GM20431 (cell line): ENCODE data around the gene ALG10B.
"Not testable (repeated sequence)": the region's sequence is repeated elsewhere in the genome, so short reads cannot be mapped to it uniquely, and the experiment has no call there.

Experiments
- in situ Hi-C: fragments of 300-500 bp; cut with MseI, MboI; formaldehyde crosslinking; loops from one replicate; pipeline ENCODE4 v1.15.0; 2020; ENCODE audit warnings: low sequenced_read_pairs; ENCODE audit not compliant: unreplicated experiment

Gene ALG10B, protein sequence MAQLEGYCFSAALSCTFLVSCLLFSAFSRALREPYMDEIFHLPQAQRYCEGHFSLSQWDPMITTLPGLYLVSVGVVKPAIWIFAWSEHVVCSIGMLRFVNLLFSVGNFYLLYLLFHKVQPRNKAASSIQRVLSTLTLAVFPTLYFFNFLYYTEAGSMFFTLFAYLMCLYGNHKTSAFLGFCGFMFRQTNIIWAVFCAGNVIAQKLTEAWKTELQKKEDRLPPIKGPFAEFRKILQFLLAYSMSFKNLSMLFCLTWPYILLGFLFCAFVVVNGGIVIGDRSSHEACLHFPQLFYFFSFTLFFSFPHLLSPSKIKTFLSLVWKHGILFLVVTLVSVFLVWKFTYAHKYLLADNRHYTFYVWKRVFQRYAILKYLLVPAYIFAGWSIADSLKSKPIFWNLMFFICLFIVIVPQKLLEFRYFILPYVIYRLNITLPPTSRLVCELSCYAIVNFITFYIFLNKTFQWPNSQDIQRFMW

GRCh38 chr12:38316391-38317129 lies at the start of gene ALG10B:
Gene ALG10B, plus strand, starts transcription at chr12:38316774. Its CDS starts 120 bp downstream, at chr12:38316894.
- in situ Hi-C loops: loop anchor here (10.0 kb wide), 1 partner anchor 182 kb away; no protein-coding TSS in a partner anchor

GRCh38 chr12:38268612-38269011 lies 48.0 kb upstream of the ALG10B start:
- in situ Hi-C loops: no loop called here

GRCh38 chr12:38269897-38270296 lies 46.7 kb upstream of the ALG10B start:
- in situ Hi-C loops: no loop called here

- in situ Hi-C loops: no loop called here
Observed at GRCh38 chr12:38279756-38280155, 36.8 kb upstream of the ALG10B start.

DNA sequence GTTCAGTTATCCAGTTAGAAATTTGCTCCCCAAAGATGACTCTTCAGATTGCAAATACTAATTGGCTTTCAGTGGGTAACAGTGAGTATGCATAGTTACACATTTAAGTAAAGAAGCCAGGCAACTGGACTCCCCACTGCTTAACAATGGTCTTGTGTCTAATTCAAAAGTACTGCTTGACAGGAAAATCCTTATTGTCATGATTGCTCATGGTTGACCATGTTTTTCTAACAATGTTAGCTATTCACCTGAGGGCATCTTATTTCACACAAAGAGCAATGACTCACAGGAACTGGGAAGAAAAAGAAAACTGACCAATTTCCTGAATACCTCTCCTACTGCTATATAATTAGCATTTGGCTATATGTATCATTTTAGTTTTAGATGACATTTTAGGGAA lies 33.7 kb upstream of the ALG10B start:
- in situ Hi-C loops: no loop called here

DNA sequence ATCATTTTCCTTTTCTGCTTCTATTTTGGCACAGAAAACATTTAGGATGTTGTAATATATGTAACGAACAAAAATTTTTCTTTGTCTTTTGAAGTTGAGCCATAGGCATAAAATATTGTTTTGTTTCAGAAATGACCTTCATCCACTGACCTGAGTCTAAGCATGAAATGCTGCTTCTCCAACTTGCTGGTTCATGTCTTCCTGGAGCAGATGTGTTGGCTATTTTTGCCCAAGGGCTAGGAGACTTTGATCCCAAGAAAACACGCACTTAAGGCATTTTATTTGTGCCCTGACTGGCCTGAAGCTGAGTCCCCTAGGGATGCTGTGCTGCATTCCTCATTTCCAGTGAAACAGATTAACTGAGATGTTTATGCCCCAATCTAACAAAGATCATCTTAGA lies 27.2 kb upstream of the ALG10B start:
- in situ Hi-C loops: no loop called here

GRCh38 chr12:38291160-38291559 lies 25.4 kb upstream of the ALG10B start:
- in situ Hi-C loops: no loop called here

- in situ Hi-C loops: not testable (repeated sequence)
Observed at GRCh38 chr12:38302972-38303371, 13.6 kb upstream of the ALG10B start.

DNA sequence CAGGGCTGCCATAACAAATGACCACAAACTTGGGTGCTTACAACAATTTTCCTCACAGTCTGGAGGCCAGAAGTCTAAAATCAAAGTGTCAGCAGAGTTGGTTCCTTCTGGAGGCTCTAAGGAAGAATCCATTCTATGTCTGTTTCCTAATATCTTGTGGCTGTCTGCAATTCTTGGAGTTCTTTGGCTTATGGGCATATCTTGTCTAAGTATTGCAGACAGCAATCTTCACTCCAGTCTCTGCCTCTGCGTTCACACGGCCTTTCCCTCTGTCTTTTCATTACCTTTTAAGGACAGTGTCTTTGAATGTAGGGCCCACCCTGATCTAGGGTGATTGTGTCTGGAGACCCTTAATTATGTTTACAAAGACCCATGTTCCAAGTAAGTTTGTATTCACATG lies 5.4 kb downstream of the ALG10B start:
- in situ Hi-C loops: not testable (repeated sequence)

DNA sequence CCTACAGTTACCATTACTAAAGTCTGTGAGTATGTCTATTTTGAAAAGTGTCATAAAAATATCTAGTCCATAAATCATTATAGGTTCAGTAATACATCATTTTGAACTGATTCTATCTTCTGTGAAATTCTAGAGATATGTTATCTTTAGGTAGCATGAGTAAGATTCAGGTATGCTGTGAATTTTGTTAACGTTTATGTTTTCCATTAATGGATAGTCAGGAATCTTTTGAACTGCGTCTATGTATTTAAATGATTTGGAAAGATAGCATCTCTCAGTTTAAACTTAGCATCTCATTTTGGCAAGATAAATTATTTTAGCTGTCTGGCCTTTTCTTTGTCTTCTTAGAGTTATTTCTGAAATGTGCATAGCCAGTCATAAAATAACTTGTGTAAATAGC lies 8.3 kb downstream of the ALG10B start:
- in situ Hi-C loops: loop anchor here (25.0 kb wide), 3 partner anchors 612 to 937 kb away; no protein-coding TSS in a partner anchor

DNA sequence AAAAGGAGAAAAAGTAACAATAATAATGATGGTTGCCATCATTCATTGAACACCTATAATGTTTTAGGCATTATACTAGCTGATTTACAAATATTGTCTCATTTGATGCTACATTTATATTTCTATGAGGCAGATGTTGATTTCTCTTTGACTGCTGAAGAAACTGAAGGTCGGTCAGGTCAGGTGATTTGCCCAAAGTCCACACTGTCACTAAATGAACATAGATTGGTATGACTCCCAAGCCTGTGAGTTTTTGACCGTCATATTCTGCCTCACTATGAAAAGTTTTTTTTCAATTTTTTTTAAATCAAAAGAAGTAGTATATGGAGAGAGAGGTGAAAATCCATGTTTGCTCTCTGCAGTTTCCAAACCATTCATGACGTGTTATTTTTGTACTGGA lies 10.8 kb downstream of the ALG10B start:
- in situ Hi-C loops: loop anchor here (25.0 kb wide), 3 partner anchors 610 to 935 kb away; no protein-coding TSS in a partner anchor

DNA sequence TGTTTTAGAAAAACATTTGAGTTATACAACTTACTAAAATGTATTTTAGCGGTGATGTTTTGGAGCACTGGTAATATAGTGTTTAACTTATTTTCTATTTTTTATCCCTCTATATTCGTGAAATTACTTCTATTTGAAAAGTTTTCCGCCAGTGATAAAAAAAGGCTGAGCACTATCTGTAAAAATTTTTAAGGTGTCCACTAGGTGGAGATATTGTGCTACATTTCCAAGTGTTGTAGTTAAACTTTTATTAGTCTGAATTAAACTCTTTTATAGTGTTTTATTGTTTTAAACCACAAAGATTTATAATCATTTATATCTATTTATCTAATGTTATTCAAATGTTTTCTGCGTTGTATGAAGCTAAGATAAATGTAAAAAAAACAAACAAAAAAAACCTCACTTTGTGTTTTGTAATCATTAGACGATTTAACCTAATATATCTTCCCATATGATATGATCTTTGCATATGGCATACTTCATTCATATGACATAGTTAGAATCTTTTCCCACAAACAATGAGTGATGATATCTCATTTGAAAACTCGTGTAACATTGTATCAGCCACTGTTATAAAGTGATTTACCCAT lies 11.8 kb downstream of the ALG10B start:
- in situ Hi-C loops: loop anchor here (25.0 kb wide), 3 partner anchors 609 to 934 kb away; no protein-coding TSS in a partner anchor

DNA sequence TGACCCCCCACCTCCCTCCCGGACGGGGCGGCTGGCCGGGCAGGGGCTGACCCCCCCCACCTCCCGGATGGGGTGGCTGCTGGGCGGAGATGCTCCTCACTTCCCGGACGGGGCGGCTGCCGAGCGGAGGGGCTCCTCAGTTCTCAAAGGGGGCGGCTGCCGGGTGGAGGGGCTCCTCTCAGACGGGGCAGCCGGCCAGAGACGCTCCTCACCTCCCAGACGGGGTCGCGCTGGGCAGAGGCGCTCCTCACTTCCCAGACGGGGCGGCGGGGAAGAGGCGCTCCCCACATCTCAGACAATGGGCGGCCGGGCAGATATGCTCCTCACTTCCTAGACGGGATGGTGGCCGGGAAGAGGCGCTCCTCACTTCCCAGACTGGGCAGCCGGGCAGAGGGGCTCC lies 13.8 kb downstream of the ALG10B start:
- in situ Hi-C loops: loop anchor here (25.0 kb wide), 3 partner anchors 607 to 932 kb away; no protein-coding TSS in a partner anchor

- in situ Hi-C loops: loop anchor here (25.0 kb wide), 3 partner anchors 604 to 929 kb away; no protein-coding TSS in a partner anchor
Observed at GRCh38 chr12:38332814-38333213, 16.2 kb downstream of the ALG10B start.

DNA sequence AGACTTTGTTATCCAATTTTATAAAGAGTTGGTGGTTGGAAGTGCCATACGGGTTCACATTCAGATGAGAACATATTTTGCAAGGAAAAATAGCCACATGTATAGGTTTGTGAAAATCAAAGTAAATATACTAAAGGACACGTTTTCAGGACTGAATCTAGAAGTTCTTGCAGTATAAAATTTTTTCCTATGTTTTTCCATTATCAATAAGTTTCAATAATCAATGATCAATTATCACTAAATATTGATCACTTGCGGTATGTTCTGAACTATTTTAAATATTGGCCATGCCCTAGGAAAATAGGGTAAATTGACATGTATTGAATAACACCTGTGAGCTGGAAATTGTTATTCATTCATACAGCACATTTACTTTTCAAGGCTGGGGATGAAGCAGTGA lies 25.9 kb downstream of the ALG10B start:
- in situ Hi-C loops: loop anchor here (25.0 kb wide), 3 partner anchors 595 to 920 kb away; no protein-coding TSS in a partner anchor

GRCh38 chr12:38343256-38343655 lies 26.7 kb downstream of the ALG10B start:
- in situ Hi-C loops: loop anchor here (25.0 kb wide), 3 partner anchors 594 to 919 kb away; no protein-coding TSS in a partner anchor

DNA sequence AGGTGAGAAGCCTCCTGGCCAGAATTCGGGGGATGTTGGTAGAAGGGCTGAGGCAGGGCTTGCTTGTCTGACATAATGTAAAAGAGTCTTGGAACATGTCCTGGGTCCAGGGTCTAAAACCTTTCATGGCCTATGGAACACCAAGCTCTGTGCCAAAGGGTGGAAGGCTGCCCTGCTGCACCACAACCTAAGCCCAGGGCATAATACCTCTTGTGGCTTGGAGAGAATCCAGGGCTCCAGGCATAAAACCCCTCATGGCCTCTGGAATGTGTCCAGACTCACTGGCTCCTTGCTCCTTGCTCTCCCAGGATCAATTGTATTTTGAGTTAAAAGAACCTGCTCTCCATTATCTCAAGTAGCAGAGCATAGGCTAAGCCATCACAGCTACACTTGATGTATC lies 27.3 kb downstream of the ALG10B start:
- in situ Hi-C loops: loop anchor here (25.0 kb wide), 3 partner anchors 593 to 918 kb away; no protein-coding TSS in a partner anchor

DNA sequence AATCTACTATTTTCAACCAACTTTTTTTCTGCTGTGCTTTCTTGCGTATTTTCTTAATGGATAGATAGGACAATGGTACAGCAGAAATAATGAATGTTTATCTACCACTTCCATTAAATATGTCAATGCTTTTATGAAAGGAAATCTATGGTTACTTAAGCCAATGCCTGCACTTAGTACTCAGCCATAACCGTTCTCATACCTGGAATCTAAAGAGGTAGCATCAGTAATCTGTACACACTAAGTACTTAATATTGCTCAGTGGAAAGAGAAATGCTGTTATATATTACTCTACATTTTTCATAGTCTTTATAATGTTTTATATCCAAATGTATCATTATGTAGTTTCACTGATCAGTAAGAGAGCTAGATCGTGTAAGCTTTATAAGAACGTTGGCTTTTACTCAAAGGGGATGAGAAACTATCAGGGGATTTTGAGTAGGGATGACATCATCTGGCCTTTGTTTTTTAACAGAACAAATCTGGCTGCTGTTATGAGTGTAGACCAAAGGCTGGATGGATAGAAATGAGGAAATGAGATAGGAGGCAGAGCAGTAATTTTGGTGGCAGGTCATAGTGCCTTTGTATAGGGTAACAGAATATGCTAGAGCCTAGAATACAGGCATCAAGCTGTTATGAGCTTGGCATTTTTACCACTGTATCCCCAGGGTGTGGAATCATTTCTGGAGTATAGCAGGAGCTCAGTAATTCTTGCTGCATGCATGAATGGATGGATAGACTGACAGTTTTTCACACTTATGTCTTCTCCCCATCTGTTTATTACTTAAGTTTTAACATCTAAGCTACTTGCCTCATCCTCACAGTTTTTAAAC lies 34.0 kb downstream of the ALG10B start:
- in situ Hi-C loops: no loop called here

- in situ Hi-C loops: not testable (repeated sequence)
Observed at GRCh38 chr12:38351175-38351508, 34.6 kb downstream of the ALG10B start.
